IPS DF 4.7 (cell line): ENCODE results near the gene KCNH1.

Experiments
- DNase-seq: peaks from one replicate; pipeline ENCODE4 v3.0.0-alpha.2; 2013; ENCODE audit warnings: low spot score; ENCODE audit errors: extremely low read depth

The KCNH1 gene

GRCh38 chr1:210769473-210769872 is 364.5 kb downstream of the KCNH1 start:
- no peak for DNase-seq

- no peak for DNase-seq
These were observed 369.4 kb downstream of the KCNH1 start for GRCh38 chr1:210764536-210764935.

- DNase-seq: no peak
These were observed 375.2 kb downstream of the KCNH1 start for GRCh38 chr1:210758761-210759160.

- DNase-seq: no peak
These were observed 375.7 kb downstream of the KCNH1 start for GRCh38 chr1:210758261-210758660.

- no peak for DNase-seq
These were observed 376.3 kb downstream of the KCNH1 start for GRCh38 chr1:210757677-210758076.

GRCh38 chr1:210755991-210756659 is 377.8 kb downstream of the KCNH1 start:
- no peak for DNase-seq

GRCh38 chr1:210754878-210755665 is 378.9 kb downstream of the KCNH1 start:
- no peak for DNase-seq

- DNase-seq: no peak
These were observed 382.0 kb downstream of the KCNH1 start for GRCh38 chr1:210751911-210752310.

- no peak for DNase-seq
These were observed 383.5 kb downstream of the KCNH1 start for GRCh38 chr1:210750468-210750867.

- no peak for DNase-seq
These were observed 385.2 kb downstream of the KCNH1 start for GRCh38 chr1:210748796-210749195.

GRCh38 chr1:210747890-210748289 is 386.1 kb downstream of the KCNH1 start:
- no peak for DNase-seq

- no peak for DNase-seq
These were observed 386.8 kb downstream of the KCNH1 start for GRCh38 chr1:210747112-210747511.

- no peak for DNase-seq
These were observed 387.8 kb downstream of the KCNH1 start for GRCh38 chr1:210746024-210746731.

- no peak for DNase-seq
These were observed 390.9 kb downstream of the KCNH1 start for GRCh38 chr1:210743038-210743437.

GRCh38 chr1:210741564-210741963 is 392.4 kb downstream of the KCNH1 start:
- DNase-seq: no peak

- no peak for DNase-seq
These were observed 394.3 kb downstream of the KCNH1 start for GRCh38 chr1:210739627-210740026.

- no peak for DNase-seq
These were observed 395.7 kb downstream of the KCNH1 start for GRCh38 chr1:210738256-210738655.

- DNase-seq: no peak
These were observed 397.2 kb downstream of the KCNH1 start for GRCh38 chr1:210736713-210737112.

GRCh38 chr1:210731597-210731996 is 402.4 kb downstream of the KCNH1 start:
- no peak for DNase-seq

- DNase-seq: no peak
These were observed 402.8 kb downstream of the KCNH1 start for GRCh38 chr1:210731193-210731592.

- DNase-seq: no peak
These were observed 403.9 kb downstream of the KCNH1 start for GRCh38 chr1:210730023-210730422.

GRCh38 chr1:210728437-210729149 is 405.4 kb downstream of the KCNH1 start:
- DNase-seq: no peak
